ENCODE results near the gene GRID1. TPM values are rescaled to one million over a fixed set of nuclear protein-coding genes. Genes with fewer than 3 reads are reported as not detected.

Gene GRID1
- total RNA-seq, 1 donor from 2014 or later: 0.75 TPM

- Histone ChIP-seq H3K4me3 (ENCODE audit: insufficient read depth, low read depth, low read length) (no peak overlapping the region), H4K20me1 (ENCODE audit: insufficient read depth, low read length) (no peaks in the 10 kb centered on the region), H2AFZ (ENCODE audit: low read depth, low read length) (no peak overlapping the region), H3K4me2 (ENCODE audit: low read length) (no peak overlapping the region), H3K27me3 (ENCODE audit: insufficient read depth, low read length) (no peaks in the 10 kb centered on the region), H3K36me3 (ENCODE audit: insufficient read depth, low read length) (no peaks in the 10 kb centered on the region), H3K4me1 (ENCODE audit: insufficient read depth, low read length) (no peaks in the 10 kb centered on the region), H3K9ac (ENCODE audit: low read length) (no peak overlapping the region), H3K79me2 (ENCODE audit: insufficient read depth, low read length) (no peaks in the 10 kb centered on the region), H3K9me3 (ENCODE audit: insufficient read depth, low read depth, low read length) (no peaks in the 10 kb centered on the region), H3K27ac (ENCODE audit: low read depth, low read length) (no peak overlapping the region)
- DNase-seq (ENCODE audit: low read depth) (no peak), FAIRE-seq (no peak)
- H3K4me1 Mint-ChIP-seq (ENCODE audit: low read depth, unreplicated experiment): peaks cover 5% of the 10 kb centered on the region
- no peak overlapping the region for H3K27ac Mint-ChIP-seq (ENCODE audit: unreplicated experiment)
- TF ChIP-seq EZH2 (IDR thresholded peaks at IDR 0.05; ENCODE audit: insufficient read depth, low read length) (no peak), CTCF (IDR thresholded peaks at IDR 0.05; ENCODE audit: insufficient read depth, low read depth, low read length) (no peak)
- H3K36me3 Mint-ChIP-seq (ENCODE audit: low read depth, unreplicated experiment): no peaks in the 10 kb centered on the region
- peaks cover 16% of the 10 kb centered on the region for H3K27me3 Mint-ChIP-seq (ENCODE audit: low read depth, unreplicated experiment)
- H3K9me3 Mint-ChIP-seq (ENCODE audit: unreplicated experiment): no peaks in the 10 kb centered on the region
- no peak overlapping the region for H3K4me3 Mint-ChIP-seq (ENCODE audit: unreplicated experiment)
These were observed 194.3 kb downstream of the GRID1 start for GRCh38 chr10:86172301-86172700.

- H3K4me3 ChIP-seq (ENCODE audit: insufficient read depth, low read depth, low read length): no peak overlapping the region
- H3K36me3 Mint-ChIP-seq (ENCODE audit: low read depth, unreplicated experiment): no peaks in the 10 kb centered on the region
- no peak for FAIRE-seq
These were observed 196.1 kb downstream of the GRID1 start for GRCh38 chr10:86170255-86171108.

More at GRCh38 chr10:86170255-86171108, 196.1 kb downstream of the GRID1 start:
- Histone ChIP-seq H3K9me3 (ENCODE audit: insufficient read depth, low read depth, low read length) (no peaks in the 10 kb centered on the region), H3K27me3 (ENCODE audit: insufficient read depth, low read length) (no peaks in the 10 kb centered on the region), H4K20me1 (ENCODE audit: insufficient read depth, low read length) (no peaks in the 10 kb centered on the region), H3K27ac (ENCODE audit: low read depth, low read length) (no peak overlapping the region), H3K79me2 (ENCODE audit: insufficient read depth, low read length) (no peaks in the 10 kb centered on the region), H3K4me2 (ENCODE audit: low read length) (no peak overlapping the region), H3K36me3 (ENCODE audit: insufficient read depth, low read length) (no peaks in the 10 kb centered on the region), H3K9ac (ENCODE audit: low read length) (no peak overlapping the region), H2AFZ (ENCODE audit: low read depth, low read length) (no peak overlapping the region), H3K4me1 (ENCODE audit: insufficient read depth, low read length) (no peaks in the 10 kb centered on the region)
- H3K4me3 Mint-ChIP-seq (ENCODE audit: unreplicated experiment): no peak overlapping the region
- peaks cover 5% of the 10 kb centered on the region for H3K4me1 Mint-ChIP-seq (ENCODE audit: low read depth, unreplicated experiment)
- no peak overlapping the region for H3K27ac Mint-ChIP-seq (ENCODE audit: unreplicated experiment)
- no peaks in the 10 kb centered on the region for H3K9me3 Mint-ChIP-seq (ENCODE audit: unreplicated experiment)
- no peak for DNase-seq (ENCODE audit: low read depth)
- H3K27me3 Mint-ChIP-seq (ENCODE audit: low read depth, unreplicated experiment): peaks cover 25% of the 10 kb centered on the region
- TF ChIP-seq EZH2 (IDR thresholded peaks at IDR 0.05; ENCODE audit: insufficient read depth, low read length) (no peak), CTCF (IDR thresholded peaks at IDR 0.05; ENCODE audit: insufficient read depth, low read depth, low read length) (no peak)
